NCI-H2171 treated with DMSO at 0.1 percent for 48 hours (cell line): Measurements from ENCODE around the gene SPOCD1.
"Not testable (repeated sequence)": the region's sequence is repeated elsewhere in the genome, so short reads cannot be mapped to it uniquely, and the experiment has no call there.

Experiments used
- DNase-seq: peaks from one replicate; lab custom pipeline; 2025; lab: John Stamatoyannopoulos, UW

Gene SPOCD1

GRCh38 chr1:31828926-31829690, 13.3 kb upstream of the SPOCD1 start:
- no peak for DNase-seq

GRCh38 chr1:31828341-31828740, 12.5 kb upstream of the SPOCD1 start:
- no peak for DNase-seq

- no peak for DNase-seq
Observed at GRCh38 chr1:31823780-31824179, 8.0 kb upstream of the SPOCD1 start.

GRCh38 chr1:31822766-31823165, 6.9 kb upstream of the SPOCD1 start:
- no peak for DNase-seq

- DNase-seq: not testable (repeated sequence)
Observed at GRCh38 chr1:31820196-31820595, 4.4 kb upstream of the SPOCD1 start.

GRCh38 chr1:31818206-31818605, 2.4 kb upstream of the SPOCD1 start:
- DNase-seq: no peak

- DNase-seq: not testable (repeated sequence)
Observed at GRCh38 chr1:31816947-31817346, 1.1 kb upstream of the SPOCD1 start.

GRCh38 chr1:31816501-31816900, 679 bp upstream of the SPOCD1 start:
- not testable (repeated sequence) for DNase-seq

GRCh38 chr1:31815307-31815645, 546 bp downstream of the SPOCD1 start:
- no peak for DNase-seq

GRCh38 chr1:31814631-31815306, 1.1 kb downstream of the SPOCD1 start:
- no peak for DNase-seq

- no peak for DNase-seq
Observed at GRCh38 chr1:31814041-31814511, 1.7 kb downstream of the SPOCD1 start.

- no peak for DNase-seq
Observed at GRCh38 chr1:31812158-31812829, 3.5 kb downstream of the SPOCD1 start.

GRCh38 chr1:31811605-31812004, 4.2 kb downstream of the SPOCD1 start:
- peak; percentile 36 for DNase-seq

- no peak for DNase-seq
Observed at GRCh38 chr1:31809698-31810097, 6.1 kb downstream of the SPOCD1 start.

- no peak for DNase-seq
Observed at GRCh38 chr1:31807273-31808048, 8.4 kb downstream of the SPOCD1 start.

- DNase-seq: no peak
Observed at GRCh38 chr1:31805318-31805717, 10.5 kb downstream of the SPOCD1 start.

- no peak for DNase-seq
Observed at GRCh38 chr1:31804098-31804497, 11.7 kb downstream of the SPOCD1 start.

- DNase-seq: no peak
Observed at GRCh38 chr1:31803610-31804009, 12.2 kb downstream of the SPOCD1 start.

GRCh38 chr1:31802190-31803150, 13.4 kb downstream of the SPOCD1 start:
- no peak for DNase-seq

- DNase-seq: no peak
Observed at GRCh38 chr1:31801458-31801857, 14.4 kb downstream of the SPOCD1 start.

GRCh38 chr1:31800674-31800967, 15.2 kb downstream of the SPOCD1 start:
- no peak for DNase-seq
